Raji (cell line): ENCODE measurements around the gene KDM7A.

Experiments
- POLR2A ChIP-seq: IDR thresholded peaks from 2 replicates; pipeline ENCODE4 v1.6.1; 2011; ENCODE audit warnings: low read depth, low read length, control low read depth; ENCODE audit not compliant: insufficient read depth

The KDM7A gene

DNA sequence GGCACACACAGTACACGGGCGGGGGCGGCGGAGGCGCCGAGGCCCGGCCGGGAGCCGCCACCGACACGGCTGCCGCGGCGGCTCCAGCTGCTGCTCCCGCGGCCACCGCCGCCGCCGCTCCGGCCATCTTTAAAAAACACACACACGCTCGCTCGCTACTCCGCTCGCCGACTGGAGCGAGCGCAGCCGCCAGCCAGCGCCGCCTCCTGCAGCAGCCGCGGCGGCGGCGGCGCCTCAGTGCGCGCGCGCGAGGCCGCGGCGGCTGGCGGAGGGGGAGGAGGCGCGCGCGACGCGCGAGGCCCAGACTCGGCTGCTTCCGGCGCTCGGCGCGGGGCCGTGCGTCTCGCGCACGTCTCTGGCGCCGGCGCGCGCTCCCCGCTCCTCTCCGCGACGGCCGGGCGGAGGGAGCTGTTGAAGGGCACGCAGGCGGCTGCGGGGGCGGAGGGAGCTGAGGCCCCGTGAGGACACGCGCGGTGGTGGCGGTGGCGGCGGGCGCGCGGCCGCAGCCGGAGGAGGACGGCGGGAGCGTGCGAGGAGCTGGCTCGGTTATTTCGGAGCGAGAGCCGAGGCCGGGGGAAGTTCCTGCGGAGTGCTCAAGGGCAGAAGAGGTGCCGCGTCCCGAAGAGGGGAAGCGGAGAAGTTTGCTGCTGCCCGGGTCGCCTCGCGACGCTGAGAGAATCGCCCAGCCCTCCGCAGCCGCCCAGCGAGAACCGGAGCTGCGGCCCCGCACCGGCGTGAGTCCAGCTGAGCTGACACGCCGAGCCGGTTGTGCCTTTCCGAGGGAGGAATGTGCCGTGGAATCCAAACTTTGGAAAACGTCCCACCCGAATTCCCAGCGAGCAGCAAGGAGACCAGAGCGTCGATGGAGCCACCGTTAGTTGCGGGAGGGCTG lies at the start of gene KDM7A:
KDM7A (minus strand) TSS at position 173 of the 892 bp plus-strand sequence; CDS start at position 127, 46 bp downstream.
- TF ChIP-seq POLR2A = peak; percentile 54

GRCh38 chr7:140225562-140226249 lies 48.9 kb upstream of the KDM7A start:
- TF ChIP-seq POLR2A = no peak

DNA sequence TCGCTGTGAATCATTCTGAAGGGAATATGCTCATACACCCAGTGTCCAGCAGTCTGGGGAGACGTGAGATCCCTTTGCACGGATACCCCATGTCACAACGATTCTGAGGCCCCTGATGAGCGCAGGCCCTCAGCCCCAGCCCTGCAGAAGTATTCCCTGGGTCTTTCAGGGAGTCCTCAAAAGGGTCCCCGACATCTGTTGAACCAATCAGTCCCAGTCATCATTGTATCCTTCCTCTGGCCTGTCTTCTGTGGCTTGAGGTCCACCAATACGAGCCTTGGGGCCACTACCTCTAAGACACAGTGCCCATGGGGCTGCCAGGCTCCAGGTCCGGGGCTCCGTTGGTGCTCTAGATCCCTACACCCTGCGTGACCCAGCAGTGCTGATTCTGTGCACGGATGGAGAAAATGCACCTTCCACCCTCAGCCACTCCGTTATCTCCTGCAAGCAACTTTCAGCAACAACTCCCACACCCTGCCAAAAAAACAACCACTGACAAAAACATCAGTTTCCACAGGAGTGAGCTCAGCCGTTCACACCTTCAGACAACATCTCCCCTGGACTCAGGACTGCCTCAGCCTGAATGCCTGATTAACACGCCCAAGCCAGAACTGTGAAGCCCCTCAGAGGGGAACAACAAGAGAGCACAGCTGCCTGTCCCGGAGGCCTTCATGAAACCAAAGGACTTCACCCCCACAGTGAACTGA lies 46.9 kb upstream of the KDM7A start:
- no peak for TF ChIP-seq POLR2A

DNA sequence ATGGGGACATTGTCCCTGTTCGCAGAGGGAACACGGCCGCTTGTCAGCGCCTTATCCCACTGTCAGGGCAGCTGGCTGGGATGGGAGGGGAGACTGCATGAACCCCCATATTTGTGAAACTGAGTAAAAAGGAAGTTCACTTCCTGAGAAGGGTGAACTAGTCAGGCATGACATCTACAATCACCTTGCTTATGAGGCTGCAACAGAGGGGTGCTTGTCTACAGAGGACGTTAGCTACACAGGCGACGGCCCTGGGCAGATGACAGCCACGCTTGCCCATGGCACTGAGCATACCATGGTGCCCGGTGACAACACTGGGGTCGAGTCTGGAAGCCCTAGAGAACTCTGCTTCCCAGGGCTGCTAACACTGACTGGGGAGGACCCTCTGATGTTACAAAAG lies 46.0 kb upstream of the KDM7A start:
- no peak for TF ChIP-seq POLR2A

DNA sequence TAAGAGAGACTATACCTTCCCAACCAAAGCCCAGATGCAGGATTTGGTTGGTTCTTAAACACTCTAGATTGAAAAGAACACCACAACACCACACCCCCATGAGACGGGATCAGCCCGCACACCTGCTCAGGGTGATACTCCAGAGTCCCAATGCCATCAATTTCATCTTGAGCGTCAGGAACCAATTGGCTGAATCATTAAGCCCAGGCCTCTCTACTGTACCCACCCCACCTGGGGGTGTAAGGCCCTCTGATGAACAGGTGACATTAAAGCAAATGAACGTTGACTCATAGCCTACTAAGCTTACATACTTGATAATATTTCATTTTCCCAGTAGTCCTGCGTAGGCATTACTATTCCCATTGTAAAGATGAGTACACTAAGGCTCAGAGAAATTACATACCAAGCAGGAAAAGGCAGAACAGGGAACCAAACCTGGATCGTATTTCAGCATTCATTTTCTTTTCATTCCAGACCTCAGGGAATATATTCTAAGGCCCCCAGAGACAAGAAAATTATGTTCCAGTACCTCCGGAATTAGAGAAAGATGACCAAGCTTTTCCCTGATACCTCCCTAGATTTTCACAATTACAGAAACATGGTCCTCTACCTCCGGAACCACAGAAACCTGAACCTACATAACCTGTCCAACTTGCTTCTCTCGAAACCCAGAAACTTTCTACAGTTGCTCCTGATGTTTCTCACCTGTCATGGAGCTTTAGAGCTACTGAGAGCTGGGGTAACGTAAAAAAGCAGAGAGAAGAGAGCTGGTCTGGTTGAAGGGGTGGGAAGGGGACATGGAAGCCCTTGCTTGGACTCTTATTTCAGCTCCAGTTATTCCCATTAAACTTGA lies 43.1 kb upstream of the KDM7A start:
- TF ChIP-seq POLR2A = no peak

DNA sequence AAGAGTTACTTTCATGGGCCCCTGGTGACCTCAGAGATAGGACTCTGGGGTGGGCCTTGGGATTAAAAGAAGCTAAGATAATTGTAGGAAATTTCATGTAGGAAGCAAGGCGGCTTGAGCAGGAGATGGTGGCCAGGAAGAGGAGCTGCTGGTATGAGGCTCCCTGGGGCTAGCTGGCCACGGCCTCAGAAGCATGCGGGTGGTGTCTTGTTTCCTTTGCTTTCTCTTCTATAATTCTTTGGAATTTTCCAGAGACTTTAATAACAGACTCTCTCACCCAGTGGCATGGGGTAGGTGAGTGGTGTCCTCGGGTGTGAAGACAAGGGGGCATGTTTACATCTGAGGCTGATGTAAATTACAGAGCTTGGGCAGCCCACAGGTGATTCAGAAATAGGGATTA lies 41.9 kb upstream of the KDM7A start:
- TF ChIP-seq POLR2A = no peak

- no peak for TF ChIP-seq POLR2A
Measured at GRCh38 chr7:140217750-140218501, 41.1 kb upstream of the KDM7A start.

GRCh38 chr7:140215281-140215680 lies 38.5 kb upstream of the KDM7A start:
- no peak for TF ChIP-seq POLR2A

DNA sequence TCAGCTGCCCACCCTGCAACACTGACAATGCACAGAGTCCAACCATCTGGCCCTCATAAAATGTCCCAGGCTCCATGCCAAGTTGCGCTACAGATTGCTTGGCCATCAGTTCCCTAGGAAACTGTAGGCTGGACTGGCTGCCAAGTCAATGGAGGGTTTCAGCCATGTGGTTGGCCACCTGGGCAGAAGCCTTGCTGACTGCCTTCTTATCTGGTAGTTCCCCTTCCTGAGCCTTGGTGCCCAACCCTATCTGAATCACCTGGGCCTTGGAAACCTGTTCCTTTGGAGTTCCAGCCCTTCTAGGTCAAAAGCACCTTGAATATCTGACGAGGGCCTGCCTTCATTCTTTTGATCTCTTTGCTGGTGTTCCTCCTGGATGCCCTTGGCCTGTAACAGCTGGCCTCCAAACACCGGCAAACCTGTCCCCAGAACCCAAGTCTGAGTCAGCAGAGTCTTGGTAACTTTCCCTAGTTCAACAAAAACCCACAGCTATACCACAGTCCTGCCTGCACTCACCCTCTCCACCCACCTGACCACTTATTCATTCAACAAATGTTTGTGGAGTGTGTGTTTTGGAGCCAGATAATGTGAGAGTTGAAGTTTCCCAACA lies 37.4 kb upstream of the KDM7A start:
- no peak for TF ChIP-seq POLR2A

- no peak for TF ChIP-seq POLR2A
Measured at GRCh38 chr7:140213684-140214074, 36.9 kb upstream of the KDM7A start.

DNA sequence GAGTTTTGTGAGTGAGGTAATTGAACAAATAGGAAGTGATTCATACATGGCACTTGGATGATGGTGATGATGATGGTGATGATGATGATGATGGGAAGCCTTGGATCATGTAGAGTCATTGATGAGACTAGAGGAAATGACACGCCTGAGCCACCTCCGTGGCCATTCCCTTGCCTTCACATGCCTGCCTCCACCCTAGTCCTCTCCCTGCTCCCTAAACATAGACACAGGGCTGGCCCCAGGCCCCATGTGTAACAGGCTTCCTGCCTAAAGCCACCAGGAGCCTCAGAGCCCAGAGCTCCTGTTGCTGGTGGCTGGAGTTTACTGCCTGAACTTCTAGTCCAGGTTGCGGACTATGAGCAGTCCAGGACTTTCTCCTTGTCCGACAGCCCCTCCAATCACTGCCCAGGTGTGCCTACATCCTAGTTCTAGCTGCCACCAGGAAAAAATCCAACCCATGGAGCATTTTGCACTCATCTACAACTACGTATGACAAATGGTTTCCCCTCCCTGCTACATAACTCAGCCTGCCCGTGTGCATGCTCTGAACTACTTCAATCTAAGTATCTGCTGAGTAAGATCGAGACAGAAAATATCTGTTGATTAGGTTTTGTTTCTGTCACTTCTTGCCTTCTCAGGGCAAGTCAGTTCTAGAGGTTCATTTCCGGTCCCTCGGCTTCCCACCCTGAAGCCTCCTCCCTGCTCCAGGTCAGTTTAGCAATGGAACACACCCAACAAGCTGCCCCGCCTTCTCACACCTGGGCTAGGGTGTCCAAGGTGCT lies 35.5 kb upstream of the KDM7A start:
- TF ChIP-seq POLR2A = no peak

DNA sequence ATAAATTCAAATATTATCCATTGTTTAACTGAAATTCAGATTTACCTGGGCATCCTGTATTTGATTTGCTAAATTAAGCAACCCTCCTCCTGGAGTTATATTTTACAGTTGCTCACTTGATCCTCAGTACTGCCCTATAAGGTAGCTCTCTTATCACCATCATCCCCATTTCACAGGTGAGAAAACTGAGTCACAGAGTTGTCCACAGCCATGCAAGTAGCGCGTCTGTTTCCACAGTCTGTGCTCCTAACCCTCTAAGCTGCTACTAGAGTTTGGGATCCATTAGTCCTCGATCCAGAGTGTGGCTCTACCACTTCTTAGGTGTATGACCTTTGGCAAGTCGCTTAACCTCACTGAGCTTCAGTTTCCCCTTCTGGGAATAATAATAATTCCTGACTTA lies 34.9 kb upstream of the KDM7A start:
- TF ChIP-seq POLR2A = no peak
